HG03469 (cell line): ENCODE results near the gene DGCR6L.
"Not testable (repeated sequence)": the region's sequence is repeated elsewhere in the genome, so short reads cannot be mapped to it uniquely, and the experiment has no call there.

Experiments
- ATAC-seq: cut with Tn5 transposase; IDR thresholded peaks from one replicate; pipeline ENCODE4 v1.9.1; 2021; ENCODE audit warnings: mild to moderate bottlenecking, moderate library complexity, moderate number of reproducible peaks; ENCODE audit not compliant: unreplicated experiment

Gene DGCR6L

DNA sequence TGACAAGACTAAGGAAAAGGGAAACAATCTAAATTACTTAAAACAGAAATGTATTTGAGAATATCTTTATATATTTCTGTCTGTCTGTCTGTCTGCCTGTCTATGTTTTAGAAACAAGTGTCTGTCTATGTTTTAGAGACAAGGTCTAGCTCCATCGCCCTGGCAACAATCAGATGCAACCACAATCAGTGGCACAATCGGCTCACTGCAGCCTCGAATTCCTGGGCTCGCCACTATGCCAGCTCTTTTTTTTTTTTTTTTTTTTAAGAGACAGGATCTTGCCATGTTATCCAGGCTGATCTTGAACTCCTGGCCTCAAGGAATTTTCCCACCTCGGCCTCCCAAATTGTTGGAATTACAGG is 8.7 kb upstream of the DGCR6L start:
- ATAC-seq: not testable (repeated sequence)

DNA sequence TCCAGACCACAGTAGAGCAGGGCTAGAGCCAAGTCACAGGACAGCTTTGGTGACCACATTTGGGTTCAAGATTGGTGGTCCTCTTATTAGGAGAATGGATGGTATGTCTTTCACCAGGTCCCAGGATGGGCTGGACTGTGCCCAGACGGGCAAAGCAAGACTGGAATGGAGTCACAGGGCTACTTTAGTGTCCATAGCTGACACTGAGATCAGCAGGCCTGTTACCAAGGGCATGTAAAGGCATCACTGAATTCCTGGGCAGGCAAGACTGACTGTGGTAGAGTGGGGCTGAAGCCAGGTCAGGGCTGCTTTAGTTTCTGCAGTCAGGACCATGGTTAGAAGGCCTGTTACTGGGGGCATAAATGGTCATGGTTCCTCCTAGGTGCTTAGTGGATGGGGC is 6.1 kb upstream of the DGCR6L start:
- not testable (repeated sequence) for ATAC-seq

DNA sequence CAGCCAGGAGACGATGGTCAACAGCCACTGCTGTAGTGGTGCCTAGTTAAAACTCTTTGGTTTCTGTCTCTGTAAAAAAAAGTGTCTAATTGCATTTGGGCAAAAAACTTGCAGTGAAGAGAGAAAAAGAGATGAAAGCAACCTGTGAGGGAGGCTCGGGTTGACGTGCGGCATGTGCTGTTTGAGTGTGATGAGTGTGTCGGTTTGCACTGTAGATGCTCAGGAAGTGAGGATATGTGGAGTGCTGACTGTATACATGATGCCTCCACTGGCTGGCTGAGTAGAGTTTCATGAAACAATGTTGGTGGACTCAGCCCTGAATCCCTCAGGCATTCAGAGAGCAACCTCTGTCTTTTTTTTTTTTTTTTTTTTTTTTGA is 4.3 kb upstream of the DGCR6L start:
- no peak for ATAC-seq

DNA sequence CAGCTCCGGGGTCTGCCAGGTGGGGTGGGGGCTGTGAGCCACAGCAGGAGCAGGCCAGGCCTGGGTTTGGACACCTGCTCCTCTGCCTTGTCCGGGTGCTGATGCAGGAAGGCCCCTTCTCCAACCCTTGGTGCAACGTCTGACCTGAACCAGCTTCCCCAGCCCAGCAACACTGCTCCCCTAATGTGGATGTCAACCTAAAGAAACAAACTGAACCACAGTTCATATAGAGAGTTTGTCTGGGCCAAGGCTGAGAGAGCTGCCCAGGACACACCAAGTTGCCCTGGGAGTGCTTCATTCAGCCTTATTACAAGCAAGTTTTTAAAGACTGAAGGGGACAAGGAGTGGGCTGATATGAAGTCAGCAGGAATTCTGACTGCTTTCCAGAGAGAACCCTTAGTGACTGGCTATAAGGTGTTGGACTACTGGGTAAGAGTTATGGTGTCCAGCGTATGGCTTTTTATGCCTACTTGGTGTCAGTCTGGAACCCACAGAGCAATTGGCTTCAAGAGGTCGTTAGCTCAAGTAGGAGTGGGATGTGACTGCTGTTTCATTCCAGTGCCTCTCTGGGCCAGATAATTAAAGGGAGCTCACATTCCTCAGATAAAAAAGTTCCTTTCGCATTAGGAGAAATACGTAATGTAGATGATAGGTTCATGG is 1.8 kb upstream of the DGCR6L start:
- ATAC-seq: not testable (repeated sequence)

DNA sequence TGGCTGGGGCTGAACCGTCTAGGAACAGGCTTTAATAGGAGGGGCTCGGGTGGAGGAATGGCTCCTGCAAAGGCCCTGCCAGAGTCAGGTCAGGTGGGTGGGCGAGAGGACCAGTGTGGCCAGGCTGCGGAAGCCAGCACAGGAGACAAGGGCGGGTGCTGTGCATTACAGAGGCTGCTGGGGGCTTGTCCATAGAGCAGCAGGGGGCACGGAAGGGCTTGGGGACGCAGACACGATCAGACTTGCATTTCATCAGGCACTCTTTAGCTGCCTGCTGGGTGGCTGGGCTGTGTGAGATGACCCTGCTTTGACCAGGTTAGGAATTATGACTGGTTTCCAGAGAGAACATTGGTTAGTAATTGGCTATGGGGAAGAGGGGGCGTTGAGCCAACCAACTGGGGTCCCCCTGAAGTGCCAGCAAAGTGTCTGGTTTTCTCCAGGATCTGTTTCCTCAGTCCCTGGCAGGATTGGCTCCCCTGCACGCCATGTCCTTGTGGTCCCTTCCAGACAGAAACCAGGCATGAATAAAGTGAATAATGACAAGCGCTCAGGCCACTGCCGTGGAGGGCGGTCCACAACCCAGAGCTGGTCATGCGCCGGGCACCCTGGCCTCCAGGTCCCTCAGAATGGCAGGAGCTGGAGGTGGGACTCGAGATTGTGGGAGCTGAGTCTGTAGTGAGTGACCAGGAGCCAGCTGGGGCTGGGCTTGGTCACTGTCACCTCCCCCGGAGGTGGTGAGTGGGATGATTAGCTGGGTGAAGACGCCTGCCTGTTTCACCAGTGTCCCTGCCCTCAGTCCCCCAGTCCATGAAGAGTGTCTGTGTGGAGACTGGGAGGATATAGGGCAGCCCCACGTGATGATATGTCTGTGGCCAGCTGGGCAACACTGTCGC is 1.0 kb upstream of the DGCR6L start:
- ATAC-seq: not testable (repeated sequence)

DNA sequence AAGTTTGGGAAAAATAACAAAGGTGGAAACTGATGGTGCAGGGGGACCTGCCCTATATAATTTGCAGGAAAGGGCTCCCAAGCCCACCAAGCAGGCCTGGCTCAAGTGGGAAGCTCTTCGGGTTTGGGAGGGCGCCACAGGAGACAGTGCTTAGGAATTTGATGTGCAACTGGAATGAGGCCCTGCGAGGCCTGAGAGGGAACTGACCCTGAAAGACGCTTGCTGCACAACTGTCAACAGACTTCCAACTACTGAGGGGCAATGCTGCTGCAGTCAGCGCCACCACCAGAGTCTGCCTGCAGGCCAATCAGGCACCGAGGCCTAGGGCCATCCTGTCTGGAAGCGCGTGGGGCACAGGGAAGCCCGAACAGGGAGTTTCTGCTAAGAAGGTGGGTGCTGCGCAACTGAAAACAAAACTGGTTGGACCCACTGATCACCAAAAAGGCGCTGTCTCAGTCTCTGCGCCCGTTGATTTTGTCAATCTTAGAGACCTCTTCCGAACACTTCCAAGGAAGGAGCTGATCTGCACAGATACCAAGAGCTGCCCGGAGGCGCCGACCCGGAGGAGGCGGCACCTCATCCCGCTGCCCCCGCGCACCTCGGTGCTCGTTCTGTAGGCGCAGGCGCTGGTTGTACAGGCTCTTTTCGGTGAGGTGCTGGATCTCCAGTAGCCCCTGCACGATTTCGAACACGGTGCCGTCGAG is 667 bp downstream of the DGCR6L start:
- ATAC-seq: no peak

DNA sequence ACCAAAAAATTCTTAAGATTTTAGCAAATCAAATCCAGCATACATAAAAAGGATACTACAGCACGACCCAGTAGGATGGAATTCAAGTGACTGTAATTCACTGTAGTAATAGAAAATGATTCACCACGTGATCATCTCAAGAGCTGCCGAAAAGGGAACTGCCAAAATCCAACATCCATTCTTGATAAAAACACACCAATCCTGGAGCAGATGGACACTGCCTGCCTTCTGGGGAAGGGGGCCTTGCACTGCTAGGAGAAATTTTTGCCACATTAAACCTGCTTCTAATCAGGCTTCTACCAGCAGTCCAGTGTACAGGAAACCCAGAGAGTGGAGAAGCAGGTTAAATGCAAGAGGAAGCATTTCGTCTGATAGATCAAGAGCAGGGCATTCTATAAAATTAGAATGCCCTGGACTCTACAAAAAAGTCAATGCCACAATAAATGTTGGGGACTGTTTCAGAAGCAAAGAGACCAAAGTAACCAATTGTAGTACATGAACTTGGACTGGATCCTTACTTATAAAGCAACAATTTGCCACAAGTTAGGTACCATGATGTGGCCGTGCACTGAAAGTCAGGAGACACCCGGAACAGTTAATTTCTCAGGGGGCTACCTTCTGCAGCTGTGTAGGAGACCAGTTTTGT is 1.7 kb downstream of the DGCR6L start:
- not testable (repeated sequence) for ATAC-seq

DNA sequence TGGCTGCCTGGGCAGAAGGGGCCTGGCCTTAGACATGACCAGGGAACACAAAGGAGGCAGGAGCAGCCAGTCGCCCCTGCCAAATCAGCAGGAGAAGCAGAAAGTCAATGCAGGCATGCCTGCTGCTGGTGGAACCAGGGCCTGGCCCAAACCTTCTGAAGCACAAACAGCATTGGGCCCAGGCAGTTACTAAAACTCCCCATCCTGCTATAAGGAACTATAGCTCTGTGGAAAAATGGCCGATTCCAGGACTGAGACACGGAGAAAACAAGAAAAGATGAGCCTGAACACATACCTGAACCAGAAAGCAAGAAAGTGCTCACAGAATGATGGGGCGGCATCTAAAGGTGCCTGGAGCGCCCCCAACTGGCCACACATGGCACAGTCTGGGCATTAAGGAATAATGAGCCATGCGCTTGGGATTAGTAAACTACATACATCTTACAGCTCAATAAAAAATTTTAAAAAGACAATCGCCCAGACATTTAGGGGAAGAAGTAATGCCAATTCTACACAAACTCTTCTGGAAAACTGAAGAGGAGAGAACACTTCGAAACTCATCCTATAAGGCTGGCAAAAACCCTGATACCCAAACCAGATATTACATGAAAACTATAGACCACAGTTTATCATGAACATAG is 2.3 kb downstream of the DGCR6L start:
- not testable (repeated sequence) for ATAC-seq

DNA sequence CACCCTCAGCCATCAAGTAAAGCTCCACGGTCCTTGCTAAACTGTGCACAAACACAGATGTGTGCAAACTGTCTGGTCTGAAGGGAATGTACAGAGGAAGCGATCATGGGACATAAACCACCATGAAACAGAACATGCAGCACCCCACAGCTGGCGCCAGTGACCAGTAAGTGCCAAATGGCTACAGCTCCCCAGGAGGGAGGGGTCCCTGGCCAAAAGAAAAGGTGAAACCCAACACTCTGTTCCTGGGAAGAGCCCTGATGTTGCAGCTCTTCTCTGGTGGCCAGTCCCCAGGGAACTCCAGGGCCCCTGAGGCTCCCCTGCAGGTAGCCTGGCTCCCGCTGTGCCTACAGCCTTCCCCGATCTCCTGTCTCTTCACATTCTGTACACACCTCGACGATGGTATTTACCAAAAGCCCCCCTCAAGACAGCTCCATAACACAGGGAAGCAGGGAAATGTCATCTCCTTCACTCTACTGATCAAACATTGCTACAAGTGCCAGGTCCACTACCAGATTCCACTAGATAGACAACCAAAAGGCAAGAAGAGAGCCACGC is 2.9 kb downstream of the DGCR6L start:
- no peak for ATAC-seq

DNA sequence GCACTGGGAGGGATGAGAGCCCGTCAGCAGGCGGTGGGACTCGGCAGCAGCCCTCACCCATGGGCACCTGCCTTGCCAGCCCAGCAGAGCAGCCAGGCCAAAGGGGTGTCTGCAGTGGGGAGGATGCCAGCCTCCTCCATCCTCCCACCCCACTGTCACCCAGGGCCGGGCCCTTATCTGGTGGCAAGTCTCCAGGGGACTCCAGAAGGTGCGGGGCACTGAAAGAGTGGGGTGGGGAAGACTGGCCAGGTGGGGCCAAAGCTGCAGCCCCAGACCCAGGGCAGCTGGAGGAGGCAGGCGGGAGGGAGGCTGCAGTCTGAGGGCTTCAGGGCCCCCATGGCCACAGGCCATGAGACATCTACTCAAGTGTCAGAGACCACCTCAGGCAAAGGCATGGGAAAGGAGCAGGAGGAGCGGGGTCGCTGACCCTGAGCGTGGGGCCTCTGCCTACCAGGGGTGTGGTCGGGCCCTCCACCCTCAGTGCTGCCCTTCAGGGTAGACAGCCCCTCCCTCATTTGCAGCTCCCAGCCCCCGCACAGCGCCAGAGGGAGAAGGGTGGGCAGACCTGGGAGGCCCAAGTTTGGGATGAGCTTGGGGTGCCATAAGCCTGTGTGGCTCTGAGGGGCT is 3.5 kb downstream of the DGCR6L start:
- ATAC-seq: no peak

DNA sequence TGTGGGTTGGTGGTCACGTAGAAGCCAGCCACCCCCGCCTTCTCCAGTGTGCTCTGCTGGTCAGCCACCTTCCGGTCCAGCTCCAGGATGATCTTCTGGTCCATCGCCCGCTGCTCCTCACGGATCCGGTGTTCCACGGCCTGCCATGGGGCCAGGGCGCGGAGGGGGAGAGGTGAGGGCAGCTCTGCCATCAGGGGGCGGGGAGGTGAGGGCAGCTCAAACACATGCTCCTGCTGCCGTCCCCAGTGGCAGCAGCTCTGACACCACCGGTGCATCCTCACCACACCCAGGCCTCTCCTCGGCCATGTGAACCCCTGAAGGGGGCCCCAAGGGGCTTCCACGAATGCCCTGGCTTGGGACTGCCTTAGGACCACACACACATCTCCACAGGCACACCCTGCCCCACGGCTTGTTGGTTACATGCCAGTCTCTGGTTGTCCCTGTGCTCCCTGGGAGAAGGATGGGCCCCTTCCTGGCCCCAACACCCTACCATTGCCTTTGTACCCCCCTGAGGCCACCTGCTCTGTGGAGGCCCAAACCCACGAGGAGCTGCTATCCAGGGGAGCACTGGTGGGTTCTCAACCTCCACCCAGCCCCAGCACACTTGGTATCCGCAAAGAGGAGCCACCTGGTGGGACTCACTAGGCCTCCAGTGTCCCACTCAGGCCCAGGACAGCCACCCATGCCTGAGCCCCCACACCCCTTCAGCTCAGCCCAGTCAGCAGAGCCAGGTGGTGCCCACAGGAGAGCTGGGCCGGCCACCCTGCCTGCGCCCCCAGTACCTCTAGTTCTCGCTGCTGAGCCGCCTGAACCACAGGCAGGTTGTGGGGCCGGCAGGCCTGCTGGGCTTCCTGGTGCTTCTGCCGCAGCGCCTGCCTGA is 4.3 kb downstream of the DGCR6L start:
- no peak for ATAC-seq

DNA sequence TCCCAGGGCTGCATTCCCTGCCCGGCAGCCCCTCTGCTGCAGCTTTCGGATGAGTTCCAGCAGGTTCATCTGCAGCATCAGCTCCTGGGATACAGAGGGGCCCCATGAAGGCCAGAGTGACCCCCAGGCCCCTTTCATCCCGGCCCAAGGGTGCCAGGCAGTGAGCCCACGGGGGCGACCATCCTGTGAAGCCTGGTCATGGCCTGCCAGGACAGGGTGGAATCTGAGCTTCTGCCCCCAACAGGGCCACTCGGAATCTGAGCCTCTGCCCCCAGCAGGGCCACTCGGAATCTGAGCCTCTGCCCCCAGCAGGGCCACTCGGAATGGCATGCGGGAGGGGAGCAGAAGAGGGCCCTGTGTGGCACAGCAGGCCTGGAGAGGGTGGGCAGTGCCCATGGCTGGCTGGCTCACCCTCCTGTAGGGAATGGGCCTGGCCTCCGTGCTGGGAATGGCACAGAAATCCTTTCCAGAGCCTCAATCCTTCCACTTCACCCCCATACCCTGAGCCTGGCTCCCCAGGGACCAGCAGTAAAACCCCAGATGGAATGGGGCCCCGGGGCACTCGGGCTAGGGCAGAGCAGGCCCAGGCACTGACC is 5.0 kb downstream of the DGCR6L start:
- not testable (repeated sequence) for ATAC-seq

DNA sequence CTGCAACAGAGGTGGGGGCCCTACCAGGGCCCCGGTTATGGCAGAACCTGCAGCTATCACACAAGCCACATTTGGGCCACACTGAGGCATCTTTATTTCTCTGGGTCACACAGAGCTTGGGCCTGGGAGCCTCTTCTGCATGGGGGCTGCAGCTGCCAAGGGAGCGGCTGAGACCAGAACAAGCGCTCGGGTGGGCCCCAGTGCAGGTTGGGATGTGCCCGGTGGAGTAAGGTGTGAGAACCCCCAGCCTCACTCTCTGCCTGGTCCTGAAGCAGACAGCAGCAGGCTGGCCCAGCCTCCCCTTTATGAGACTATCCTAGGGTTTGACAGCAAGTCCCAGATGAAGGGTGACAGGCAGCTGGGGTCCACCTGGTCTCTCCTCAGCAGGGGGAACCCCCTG is 5.7 kb downstream of the DGCR6L start:
- not testable (repeated sequence) for ATAC-seq

DNA sequence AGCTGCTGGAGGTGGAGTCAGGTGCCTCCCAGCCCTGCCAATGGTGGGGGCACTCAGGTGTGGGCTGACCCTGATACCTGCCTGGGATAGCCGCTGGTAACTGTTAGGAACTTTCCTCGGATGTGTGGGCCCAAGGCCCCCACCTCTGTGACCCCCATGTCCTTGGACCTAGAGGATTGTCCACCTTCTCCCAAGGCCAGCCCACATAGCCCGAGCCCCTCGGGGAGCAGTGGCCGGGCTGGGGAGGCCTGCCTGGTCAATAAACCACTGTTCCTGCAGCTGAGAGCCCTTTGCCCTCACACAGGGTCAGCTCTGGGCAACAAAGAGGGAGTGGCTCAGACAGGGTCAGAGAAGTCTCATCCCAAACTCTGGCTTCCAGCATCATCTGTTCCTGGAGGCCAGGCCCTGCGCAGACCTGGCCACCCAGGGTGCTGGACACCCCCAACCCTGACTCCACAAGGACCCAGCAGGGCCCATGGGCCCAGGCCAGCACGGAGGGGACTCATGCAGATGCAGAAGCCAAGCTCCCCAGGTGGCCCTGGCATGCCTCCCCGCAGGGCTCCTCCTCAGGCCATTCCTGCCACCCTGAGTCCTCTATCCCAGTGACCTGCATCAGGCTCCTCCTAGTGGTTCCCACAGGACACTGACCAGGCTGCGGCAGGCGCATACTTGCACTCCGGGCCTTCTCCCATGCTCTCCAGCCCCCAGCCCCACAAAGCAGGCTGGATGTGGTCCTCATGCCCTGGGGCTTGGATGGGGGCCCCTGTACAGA is 6.4 kb downstream of the DGCR6L start:
- not testable (repeated sequence) for ATAC-seq

DNA sequence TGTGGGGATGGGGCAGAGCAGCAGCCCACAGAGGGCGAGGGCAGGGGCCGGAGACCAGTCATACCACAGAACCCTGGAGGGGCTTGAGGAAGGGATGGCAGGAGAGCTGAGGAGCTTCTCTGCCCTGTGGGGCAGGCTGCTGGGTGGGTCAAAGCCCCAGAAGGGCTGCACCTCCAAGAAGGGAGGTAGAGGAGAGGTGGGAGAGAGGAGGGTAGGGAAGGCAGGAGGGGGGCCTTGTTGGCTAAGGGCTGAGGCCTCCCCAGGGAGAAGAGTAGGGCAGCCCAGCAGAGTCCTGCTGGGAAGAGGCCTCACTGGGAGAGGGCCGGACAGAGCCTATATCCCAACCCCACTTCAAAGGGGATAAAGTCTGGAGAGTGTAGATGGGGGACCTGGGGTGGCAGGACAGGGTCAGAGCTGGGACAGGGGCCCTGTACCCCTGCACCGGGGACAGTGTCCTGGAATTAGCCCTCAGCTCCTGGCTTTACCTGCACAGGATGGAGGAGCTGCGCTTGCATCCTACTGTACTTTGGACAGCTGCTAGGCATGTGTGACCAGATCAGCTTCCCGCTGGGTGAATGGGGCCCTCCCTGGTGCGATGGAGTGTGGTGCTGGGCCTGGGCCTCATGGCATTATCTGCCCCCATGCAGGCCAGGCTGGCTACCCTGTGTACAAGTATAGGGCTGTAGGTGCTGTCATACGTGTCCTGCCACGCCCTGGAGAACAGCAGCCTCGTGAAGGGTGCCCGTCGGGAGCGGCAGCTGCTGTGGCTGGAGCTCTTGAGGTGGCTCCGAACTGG is 7.3 kb downstream of the DGCR6L start:
- no peak for ATAC-seq

DNA sequence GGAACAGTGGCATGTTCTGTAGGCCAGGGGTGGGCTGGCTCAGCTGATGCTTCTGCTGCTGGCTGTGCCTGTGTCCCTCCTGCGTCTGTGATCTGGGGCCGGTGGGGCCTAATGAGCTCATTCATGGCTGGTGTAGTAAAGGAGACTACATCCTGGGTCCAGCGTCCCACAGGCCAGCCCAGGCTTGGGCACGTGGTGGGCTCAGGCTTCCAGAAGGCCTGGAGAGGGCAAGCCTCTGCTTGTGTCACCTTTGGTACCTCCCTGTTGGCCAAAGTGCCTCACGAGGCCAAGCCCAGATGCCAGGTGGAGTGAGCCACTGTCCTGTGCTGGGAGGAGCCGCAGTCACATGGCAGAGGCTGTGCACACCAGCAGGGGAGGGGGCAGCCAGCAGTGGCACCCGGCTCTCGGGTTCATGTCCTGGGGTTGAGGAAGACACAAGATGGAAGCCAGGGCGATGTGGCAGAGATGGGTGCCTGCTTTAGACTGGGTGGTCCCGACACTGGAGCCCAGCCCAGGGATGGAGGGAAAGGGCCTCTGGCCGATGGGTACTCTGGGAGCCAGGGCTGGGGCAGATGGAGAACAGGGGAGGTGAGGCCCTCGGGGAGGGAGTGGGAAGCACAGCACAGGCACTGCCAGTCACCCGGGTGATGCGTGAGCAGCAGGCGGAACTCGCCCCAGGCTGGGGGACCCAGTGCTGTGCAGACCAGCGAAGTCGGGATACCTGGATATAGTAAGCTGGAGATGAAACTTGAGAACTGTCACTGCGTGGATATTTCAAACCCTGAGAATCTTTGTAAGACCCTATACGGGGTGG is 8.4 kb downstream of the DGCR6L start:
- not testable (repeated sequence) for ATAC-seq
